SK-N-MC (cell line): ENCODE measurements around the gene SYT12.

Source experiments
- DNase-seq: peaks from one replicate; pipeline ENCODE4 v3.0.0-alpha.2; 2011; ENCODE audit warnings: low read depth, low spot score
- H3K27ac ChIP-seq: fragments of 200-600 bp; sonication (generic); 2 replicates; pipeline ENCODE4 v1.5.1; 2016; ENCODE audit warnings: mixed run types
- H3K36me3 ChIP-seq: fragments of 200-600 bp; sonication (generic); 2 replicates; pipeline ENCODE4 v1.6.1; 2017; ENCODE audit warnings: antibody characterized with exemption, low read length, mixed read lengths; ENCODE audit not compliant: insufficient read depth
- H3K4me3 ChIP-seq: fragments of 200-600 bp; sonication (generic); 2 replicates; pipeline ENCODE4 v1.5.1; 2016
- H3K9ac ChIP-seq: fragments of 200-600 bp; sonication (generic); 2 replicates; pipeline ENCODE4 v1.8.0; 2017; ENCODE audit warnings: mixed run types, mixed read lengths; ENCODE audit not compliant: insufficient read length
- H3K9me3 ChIP-seq: fragments of 200-600 bp; sonication (generic); 2 replicates; pipeline ENCODE4 v1.6.1; 2017; ENCODE audit warnings: low read depth, mild to moderate bottlenecking, antibody characterized with exemption, low read length, moderate library complexity, mixed read lengths
- EZH2 ChIP-seq: fragments of 200-600 bp; sonication (generic); IDR thresholded peaks from one replicate; pipeline ENCODE4 v1.6.1; 2017; ENCODE audit warnings: antibody characterized with exemption
- FOXP2 ChIP-seq: optimal IDR thresholded peaks from 2 replicates; pipeline ENCODE3; 2011; ENCODE audit warnings: mild to moderate bottlenecking, moderate library complexity; ENCODE audit not compliant: insufficient read depth; ENCODE audit errors: extremely low read length, control extremely low read depth
- POLR2AphosphoS5 ChIP-seq: IDR thresholded peaks from 2 replicates; pipeline ENCODE4 v1.6.1; 2012; ENCODE audit warnings: mild to moderate bottlenecking, low read depth, low read length, borderline replicate concordance

The SYT12 gene

DNA sequence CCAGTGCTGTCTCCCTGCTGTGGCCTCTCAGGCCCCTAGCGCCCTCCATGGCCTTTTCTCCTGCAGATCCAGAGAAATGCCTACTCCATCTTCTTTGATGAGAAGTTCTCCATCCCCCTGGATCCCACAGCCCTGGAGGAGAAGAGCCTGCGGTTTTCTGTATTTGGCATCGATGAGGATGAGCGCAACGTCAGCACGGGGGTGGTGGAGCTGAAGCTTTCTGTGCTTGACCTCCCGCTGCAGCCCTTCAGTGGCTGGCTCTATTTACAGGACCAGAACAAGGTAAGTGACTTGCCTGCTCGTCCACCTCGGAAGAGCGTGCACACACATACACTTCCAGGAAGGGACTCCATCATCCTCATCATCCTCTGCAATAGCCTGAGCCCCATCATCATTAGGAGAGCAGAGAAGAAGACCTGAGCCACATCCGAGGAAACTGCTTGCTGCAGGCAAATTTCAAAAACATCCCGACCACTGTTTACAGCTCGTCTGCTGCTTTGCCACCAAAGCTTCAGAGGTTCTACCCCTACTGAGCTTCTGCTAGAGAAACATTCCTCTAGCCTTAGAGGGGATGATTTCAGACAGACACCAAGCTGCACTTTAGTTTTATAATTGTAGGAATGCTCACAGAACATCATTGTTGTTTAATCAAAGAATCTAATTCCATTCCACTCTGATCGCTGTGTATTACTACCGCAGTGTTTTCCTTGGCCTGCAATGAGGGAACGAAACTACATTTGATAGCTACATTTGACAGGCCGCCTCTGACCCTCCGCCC lies 20.8 kb downstream of the SYT12 start:
- TF ChIP-seq FOXP2 = no peak
- TF ChIP-seq POLR2AphosphoS5 = no peak
- TF ChIP-seq EZH2 = no peak
- DNase-seq = no peak
- H3K9me3 ChIP-seq = no peaks in the 10 kb centered on the region
- H3K27ac ChIP-seq = peak overlapping the region; percentile 30
- peak overlapping the region; percentile 17 for H3K9ac ChIP-seq
- H3K4me3 ChIP-seq = no peak overlapping the region
- no peaks in the 10 kb centered on the region for H3K36me3 ChIP-seq

DNA sequence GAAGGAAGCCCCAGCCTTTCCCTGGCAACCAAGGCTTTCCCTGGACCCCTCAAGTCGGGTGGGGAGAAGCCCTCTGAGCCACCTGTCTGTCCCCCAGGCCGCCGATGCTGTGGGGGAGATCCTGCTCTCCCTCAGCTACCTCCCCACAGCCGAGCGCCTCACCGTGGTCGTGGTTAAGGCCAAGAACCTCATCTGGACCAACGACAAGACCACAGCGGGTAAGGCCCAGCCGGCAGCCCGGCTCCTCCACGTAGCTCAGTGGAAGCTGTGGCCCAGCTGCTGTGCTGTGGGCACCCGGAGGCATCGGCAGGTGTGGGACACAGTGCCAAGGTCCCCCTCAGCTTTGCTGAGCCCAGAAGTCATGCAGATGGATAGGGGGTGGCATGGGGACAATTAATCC lies 21.6 kb downstream of the SYT12 start:
- Histone ChIP-seq H3K4me3 (no peak overlapping the region), H3K36me3 (no peaks in the 10 kb centered on the region), H3K27ac (no peak overlapping the region), H3K9ac (no peak overlapping the region), H3K9me3 (no peaks in the 10 kb centered on the region)
- TF ChIP-seq EZH2 (no peak), FOXP2 (no peak), POLR2AphosphoS5 (no peak)
- DNase-seq = no peak

- no peak for DNase-seq
- Histone ChIP-seq H3K9me3 (no peaks in the 10 kb centered on the region), H3K9ac (no peak overlapping the region), H3K27ac (no peak overlapping the region), H3K36me3 (no peaks in the 10 kb centered on the region), H3K4me3 (no peak overlapping the region)
- TF ChIP-seq FOXP2 (no peak), EZH2 (no peak), POLR2AphosphoS5 (no peak)
These were observed 22.4 kb downstream of the SYT12 start for GRCh38 chr11:67045314-67045713.

DNA sequence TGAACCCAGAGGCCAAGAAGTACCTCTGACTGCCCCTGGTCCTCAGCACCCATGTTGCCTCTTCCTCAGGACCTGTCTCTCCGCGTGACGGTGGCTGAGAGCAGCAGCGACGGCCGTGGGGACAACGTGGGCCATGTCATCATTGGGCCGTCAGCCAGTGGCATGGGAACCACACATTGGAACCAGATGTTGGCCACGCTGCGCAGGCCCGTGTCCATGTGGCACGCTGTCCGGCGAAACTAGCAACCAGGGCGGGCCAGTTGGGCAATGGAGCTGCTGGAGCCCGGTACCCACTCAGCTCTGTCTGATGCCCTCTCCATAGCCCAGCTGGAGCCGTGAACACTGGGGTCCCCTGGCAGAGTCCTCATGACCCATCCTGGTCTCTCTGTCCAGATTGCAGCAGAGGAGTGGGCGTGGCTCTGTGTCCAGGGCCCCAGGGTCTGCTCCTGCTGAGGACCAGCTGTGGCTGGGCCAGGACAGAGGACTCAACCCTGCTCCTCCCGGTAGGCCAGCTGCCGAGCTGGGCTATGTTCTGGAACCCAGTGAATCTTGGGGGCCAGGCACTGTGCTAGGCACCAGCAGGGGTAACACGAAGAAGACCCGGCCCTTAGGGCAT lies 25.7 kb downstream of the SYT12 start:
- no peak overlapping the region for H3K9ac ChIP-seq
- H3K4me3 ChIP-seq = no peak overlapping the region
- H3K27ac ChIP-seq = no peak overlapping the region
- no peaks in the 10 kb centered on the region for H3K36me3 ChIP-seq
- DNase-seq = no peak
- TF ChIP-seq FOXP2 (no peak), POLR2AphosphoS5 (no peak)
- no peaks in the 10 kb centered on the region for H3K9me3 ChIP-seq

DNA sequence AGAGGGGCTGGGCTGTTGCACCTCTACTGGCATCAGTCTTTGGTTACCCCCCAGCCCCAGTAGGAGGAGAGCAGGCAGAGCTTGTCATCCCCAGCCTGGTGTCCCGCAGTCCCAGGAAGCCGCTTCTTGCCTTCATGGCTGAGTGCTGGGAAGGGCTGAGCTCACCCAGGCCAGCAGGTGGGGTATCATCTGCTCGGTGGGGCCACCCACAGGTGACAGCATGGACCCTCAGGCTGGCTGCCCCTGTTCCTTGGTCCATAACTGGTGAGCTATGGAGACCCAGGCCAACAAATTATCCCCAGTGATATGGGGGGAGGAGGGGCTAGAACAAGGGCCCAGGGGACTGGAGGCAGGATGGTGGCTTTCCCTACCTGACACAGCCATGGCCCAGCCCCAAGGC lies 27.2 kb downstream of the SYT12 start:
- no peak overlapping the region for H3K9ac ChIP-seq
- H3K27ac ChIP-seq = no peak overlapping the region
- H3K4me3 ChIP-seq = no peak overlapping the region
- no peaks in the 10 kb centered on the region for H3K36me3 ChIP-seq
- DNase-seq = no peak
- no peaks in the 10 kb centered on the region for H3K9me3 ChIP-seq
- no peak for TF ChIP-seq FOXP2
- TF ChIP-seq EZH2 = no peak

DNA sequence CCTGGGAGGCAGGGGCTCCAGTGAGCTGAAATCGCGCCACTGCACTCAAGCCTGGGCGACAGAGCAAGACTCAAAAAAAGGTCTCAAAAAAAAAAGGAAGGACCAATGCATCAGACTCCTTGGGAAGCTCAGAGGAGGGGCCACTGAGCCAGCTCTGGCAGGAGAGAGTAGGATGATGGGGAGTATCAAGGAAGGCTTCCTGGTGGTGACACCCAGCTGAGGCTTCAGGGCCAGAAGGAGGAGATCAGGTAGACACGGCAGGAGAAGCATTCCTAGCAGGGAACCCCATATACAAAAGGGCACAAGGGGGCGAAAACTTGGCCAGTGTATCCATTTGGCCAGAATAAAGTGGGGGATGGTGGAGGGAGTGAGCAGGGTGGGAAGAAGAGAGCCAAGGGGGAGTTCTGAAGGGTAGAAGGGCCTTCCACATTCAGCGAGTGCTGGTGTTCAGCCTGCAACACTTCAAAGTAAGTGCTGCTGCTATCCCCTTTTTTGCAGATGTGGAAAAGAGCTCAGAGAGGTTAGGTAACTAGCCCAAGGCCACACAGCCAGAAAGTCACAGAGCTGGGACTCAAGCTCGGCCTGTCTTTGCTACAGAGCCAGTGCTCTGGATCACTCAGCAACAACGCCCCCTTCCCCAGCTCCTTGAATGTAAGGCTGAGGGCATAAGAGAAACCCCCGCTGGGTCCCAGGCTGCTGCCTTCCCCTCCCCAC lies 28.4 kb downstream of the SYT12 start:
- TF ChIP-seq POLR2AphosphoS5 (no peak), EZH2 (no peak), FOXP2 (no peak)
- no peak overlapping the region for H3K4me3 ChIP-seq
- no peaks in the 10 kb centered on the region for H3K9me3 ChIP-seq
- no peaks in the 10 kb centered on the region for H3K36me3 ChIP-seq
- H3K9ac ChIP-seq = no peak overlapping the region
- DNase-seq = no peak
- no peak overlapping the region for H3K27ac ChIP-seq

- Histone ChIP-seq H3K36me3 (no peaks in the 10 kb centered on the region), H3K4me3 (no peak overlapping the region), H3K27ac (no peak overlapping the region), H3K9me3 (no peaks in the 10 kb centered on the region), H3K9ac (no peak overlapping the region)
- TF ChIP-seq POLR2AphosphoS5 = no peak
- TF ChIP-seq EZH2 = no peak
- TF ChIP-seq FOXP2 = no peak
- DNase-seq = no peak
These were observed 29.1 kb downstream of the SYT12 start for GRCh38 chr11:67051945-67052488.

DNA sequence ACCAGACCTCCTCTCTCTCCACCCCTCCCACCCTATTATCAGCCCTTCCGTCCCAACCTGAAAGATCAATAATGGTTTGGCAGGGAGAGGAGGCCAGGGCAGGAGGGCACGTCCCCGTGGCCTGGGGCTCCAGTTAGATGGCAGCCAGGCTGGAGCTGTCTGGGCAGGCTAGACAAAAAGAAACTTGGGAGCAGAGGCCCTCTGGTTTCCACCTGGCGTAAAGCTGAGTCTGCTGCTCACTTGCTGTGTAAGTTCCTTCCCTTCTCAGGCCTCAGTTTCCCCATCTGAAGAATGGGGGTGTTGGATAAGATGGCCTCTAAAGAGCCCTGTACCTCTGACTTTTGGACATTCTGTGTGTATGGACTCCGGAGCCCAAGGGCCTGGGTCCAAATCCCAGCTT lies 30.0 kb downstream of the SYT12 start:
- no peaks in the 10 kb centered on the region for H3K36me3 ChIP-seq
- no peak overlapping the region for H3K4me3 ChIP-seq
- no peaks in the 10 kb centered on the region for H3K9me3 ChIP-seq
- no peak overlapping the region for H3K27ac ChIP-seq
- no peak for DNase-seq
- no peak overlapping the region for H3K9ac ChIP-seq
- TF ChIP-seq FOXP2 (no peak), EZH2 (no peak), POLR2AphosphoS5 (no peak)
